HG02852 (cell line): Measurements from ENCODE around the gene RAB8B.
"Not testable (repeated sequence)": the region's sequence is repeated elsewhere in the genome, so short reads cannot be mapped to it uniquely, and the experiment has no call there.

Experiments used
- ATAC-seq: cut with Tn5 transposase; IDR thresholded peaks from one replicate; pipeline ENCODE4 v1.9.1; 2021; ENCODE audit warnings: mild to moderate bottlenecking, moderate library complexity; ENCODE audit not compliant: unreplicated experiment

Gene RAB8B

GRCh38 chr15:63203451-63204090 lies 14.2 kb downstream of the RAB8B start:
- ATAC-seq: peak; percentile 51

DNA sequence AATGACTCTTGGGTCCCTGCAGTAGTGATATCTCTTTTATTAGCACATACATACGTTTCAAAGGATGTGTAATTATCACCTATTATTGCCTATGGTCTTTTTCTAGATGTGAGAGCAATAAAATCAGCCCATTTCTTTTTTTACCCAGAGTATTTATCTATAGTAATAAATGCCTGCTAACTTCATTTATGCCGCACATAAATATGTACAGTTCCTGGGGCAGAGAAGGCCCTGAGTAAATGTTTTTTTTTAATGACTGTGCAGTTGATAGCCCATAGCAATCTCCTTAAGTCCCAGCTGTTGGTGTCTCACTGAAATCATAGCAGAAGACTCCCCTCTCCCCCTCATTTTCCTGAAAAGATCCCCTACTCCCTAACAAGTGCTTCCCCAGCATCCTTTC lies 16.7 kb downstream of the RAB8B start:
- ATAC-seq: no peak

- ATAC-seq: not testable (repeated sequence)
Observed at GRCh38 chr15:63208824-63209223, 19.4 kb downstream of the RAB8B start.

DNA sequence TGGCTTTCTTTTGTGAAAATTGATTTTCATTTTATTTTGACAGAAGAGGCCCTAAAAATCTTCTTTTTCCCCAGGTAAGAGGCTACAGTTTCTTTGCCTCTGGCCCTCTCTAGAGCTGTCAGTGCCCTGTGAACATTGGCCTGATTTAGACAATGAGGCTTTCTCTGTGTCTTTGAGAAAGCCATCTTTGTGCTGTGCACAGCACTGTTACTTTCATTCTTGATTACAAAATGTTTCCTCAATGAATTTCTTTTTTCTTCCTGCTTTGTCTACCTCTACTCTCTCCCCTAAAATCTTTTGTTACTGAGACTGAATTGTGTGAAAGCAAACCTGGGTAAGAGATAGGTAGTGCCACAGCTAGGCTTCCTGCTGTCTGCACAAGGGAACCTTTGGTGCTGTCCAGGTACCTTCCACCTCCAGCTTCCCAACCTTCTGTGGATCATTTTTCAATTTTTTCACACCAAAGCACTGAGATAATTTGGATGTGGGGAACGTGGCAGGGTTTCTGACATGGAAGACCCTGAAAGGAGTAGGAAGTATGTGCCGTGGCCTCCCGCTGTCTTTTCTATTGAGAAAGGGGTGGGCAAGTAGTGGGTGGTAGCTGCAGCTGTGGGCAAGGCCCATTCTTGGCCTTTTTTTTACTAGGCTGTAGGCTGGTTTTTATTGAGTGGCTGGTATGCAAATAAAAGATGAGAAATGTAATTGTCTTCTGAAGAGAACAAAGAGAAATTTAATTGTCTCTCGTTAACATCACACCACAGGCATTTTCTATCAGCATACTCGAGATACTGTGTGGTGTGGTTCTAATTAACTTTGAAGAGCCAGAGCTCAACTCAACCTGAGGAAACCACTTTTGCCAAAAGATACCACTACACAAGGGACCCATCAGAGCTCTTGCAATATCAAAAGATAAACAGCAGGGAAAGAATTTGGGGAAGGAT lies 21.0 kb downstream of the RAB8B start:
- ATAC-seq: no peak

DNA sequence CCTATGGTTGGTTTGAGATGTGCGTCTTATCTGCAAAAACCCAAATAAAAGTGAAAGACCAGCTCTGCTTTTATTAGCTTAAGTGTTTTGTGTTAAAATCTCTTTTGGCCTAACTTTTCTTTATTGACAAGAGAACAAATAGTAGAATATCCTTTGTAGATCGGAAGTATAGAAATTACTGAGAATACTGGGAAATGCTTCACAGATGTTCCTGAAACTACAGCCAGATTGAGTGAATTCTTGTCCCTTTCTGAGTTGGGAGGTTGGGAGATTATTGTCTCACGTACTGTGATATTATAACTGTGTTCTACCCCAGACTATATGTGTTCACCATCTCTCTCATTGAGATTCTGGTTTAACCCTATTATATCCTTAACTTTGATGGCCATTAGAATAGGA lies 21.7 kb downstream of the RAB8B start:
- ATAC-seq: no peak

- no peak for ATAC-seq
Observed at GRCh38 chr15:63211549-63211948, 22.1 kb downstream of the RAB8B start.

DNA sequence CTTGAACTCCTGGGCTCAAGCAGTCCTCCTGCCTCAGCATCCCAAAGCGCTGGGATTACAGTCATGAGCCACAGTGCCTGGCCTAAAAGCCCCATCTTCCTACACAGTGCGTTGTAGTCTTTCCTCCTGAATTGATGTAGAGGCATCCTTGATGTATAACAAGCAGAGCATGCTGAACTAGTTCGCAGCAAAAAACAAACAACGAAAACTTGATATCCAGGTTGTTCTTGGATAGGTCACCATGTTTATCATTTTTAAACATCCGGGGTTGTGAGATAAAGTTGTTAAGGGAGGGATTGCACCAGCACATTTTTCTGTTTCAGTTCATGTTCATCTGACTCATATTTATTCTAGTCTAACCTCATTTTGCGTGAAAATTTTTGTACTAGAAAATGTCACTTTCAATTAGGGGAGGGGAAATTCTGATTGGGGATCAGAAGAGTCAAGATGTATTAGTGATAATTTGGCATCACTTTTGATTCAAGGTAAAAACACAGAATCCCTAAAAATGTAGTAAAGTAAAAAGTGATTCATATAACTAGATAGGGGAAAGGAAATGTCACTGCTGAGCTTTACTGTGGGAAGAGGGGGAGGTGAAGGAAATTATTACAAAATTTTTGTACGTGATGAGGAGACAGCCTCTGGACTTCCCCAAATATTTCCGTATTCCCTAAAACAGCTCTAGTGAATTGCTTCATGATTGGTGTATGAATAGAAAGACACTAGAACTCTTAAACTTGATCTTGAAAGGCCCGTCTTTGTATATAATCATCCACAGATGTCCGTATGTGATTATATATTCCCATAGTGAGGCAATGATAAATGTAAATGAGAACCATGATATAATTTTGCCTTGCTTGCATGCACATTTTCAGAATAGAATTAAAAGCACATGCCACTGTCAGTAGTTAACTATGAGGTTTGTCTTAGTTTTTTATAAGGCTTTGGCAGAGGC lies 22.9 kb downstream of the RAB8B start:
- ATAC-seq: peak; percentile 49

DNA sequence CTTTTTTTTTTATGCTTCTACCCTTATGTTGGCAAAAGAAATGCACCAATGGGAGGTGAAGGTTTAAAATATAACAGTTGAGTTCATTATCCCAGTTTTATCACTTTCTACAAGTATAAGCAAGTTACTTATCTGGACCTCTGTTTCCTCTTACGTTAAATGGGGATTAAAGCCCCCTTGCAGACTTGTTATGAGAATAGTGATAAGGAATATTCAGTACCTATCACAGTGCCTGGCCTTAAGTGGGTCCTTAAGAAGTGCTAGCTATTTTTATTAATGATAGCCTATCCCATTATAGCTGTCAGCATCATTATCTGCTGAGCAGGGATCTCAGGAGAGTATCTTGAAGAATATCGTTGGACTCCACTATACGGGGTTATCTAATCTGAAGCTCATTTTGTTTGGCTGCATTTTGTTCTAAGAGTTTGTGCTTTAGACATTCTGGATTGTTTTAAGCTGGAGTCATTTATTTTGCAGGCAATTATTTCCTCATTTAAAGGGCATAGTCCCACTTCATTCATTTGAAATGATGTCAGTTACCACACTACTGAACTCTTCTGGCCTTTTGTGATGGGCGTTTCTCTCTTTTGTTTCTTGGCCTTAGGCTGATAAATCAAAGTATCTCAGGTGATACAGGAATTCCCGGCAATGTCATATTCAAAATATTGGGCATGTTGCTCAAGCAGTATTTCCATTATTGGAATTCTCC lies 28.8 kb downstream of the RAB8B start:
- no peak for ATAC-seq

GRCh38 chr15:63219196-63219710 lies 29.8 kb downstream of the RAB8B start:
- no peak for ATAC-seq

- ATAC-seq: no peak
Observed at GRCh38 chr15:63221346-63221745, 31.9 kb downstream of the RAB8B start.

- no peak for ATAC-seq
Observed at GRCh38 chr15:63223463-63223862, 34.1 kb downstream of the RAB8B start.

GRCh38 chr15:63225381-63225780 lies 36.0 kb downstream of the RAB8B start:
- no peak for ATAC-seq

- no peak for ATAC-seq
Observed at GRCh38 chr15:63226155-63226883, 36.9 kb downstream of the RAB8B start.

- ATAC-seq: no peak
Observed at GRCh38 chr15:63226966-63227401, 37.6 kb downstream of the RAB8B start.

- no peak for ATAC-seq
Observed at GRCh38 chr15:63227689-63228088, 38.3 kb downstream of the RAB8B start.

DNA sequence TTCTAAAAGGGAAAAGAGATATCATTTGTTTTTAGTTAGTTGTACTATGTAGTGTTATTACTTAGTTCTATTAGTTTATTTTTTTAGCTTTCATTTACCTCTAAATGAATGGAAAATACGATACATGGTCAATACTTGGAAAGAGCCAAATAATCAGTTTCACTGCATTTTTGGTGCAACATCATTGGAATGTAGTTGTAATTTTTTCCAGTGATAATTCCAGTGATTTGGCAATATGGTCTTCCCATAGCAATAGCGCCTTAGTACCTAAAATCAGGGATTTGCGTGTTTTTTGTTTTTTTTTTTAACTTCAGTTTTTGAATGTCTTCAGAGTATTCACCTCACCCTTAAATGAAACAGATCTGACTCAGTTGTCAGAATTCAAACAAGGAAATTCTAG lies 41.8 kb downstream of the RAB8B start:
- no peak for ATAC-seq

DNA sequence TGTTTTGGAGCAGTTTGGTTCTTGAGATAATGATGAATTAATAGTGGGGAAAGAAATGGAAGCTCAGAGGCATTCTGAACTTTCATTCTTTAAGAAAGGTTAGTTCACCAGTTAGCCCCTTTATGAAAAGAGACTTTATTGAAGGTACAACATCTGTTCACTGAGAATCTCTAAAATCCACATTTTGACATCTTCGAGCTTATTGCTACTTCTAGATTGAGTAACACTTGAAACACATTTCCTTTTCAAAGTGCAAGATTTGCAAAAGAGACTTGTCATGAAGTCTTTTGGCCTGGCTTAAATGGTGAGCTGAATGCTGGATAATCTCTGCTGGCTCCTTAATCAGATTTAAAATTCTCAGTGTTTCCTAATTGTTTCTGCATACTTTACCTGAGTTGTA lies 42.3 kb downstream of the RAB8B start:
- ATAC-seq: no peak

DNA sequence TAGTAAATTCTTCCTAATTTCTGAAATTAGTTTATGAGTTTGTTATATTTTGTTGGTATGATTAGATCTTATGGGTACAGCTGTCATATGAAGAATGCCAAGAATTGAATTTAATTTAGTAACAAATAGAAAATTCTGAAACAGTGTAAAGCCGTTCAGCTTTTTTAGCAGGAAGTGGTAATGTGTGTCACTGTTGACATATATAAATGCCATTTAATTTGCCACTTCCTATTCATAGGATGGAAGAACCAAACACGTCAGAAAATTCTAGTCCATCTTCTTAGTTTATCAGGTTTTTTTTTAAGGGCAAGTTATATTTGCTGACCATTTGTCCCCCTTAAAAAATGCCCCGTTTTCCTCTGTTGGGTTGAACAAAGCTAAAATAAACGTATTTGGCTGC lies 43.0 kb downstream of the RAB8B start:
- no peak for ATAC-seq

- ATAC-seq: no peak
Observed at GRCh38 chr15:63232943-63233342, 43.5 kb downstream of the RAB8B start.
